NCI-H2107 (cell line): ENCODE measurements around the gene MAP3K15.

ENCODE experiments used
- DNase-seq: peaks from one replicate; lab custom pipeline; 2025; lab: John Stamatoyannopoulos, UW

Gene MAP3K15

GRCh38 chrX:19389227-19389845, 126.0 kb downstream of the MAP3K15 start:
- no peak for DNase-seq

GRCh38 chrX:19388741-19389140, 126.6 kb downstream of the MAP3K15 start:
- no peak for DNase-seq

GRCh38 chrX:19388064-19388679, 127.1 kb downstream of the MAP3K15 start:
- no peak for DNase-seq

- DNase-seq = no peak
These were observed 128.6 kb downstream of the MAP3K15 start for GRCh38 chrX:19386679-19387078.

GRCh38 chrX:19382555-19383145, 132.7 kb downstream of the MAP3K15 start:
- DNase-seq = peak; percentile 17

- DNase-seq = no peak
These were observed 134.0 kb downstream of the MAP3K15 start for GRCh38 chrX:19381326-19381725.

- no peak for DNase-seq
These were observed 137.5 kb downstream of the MAP3K15 start for GRCh38 chrX:19377799-19378198.

GRCh38 chrX:19375546-19375945, 139.8 kb downstream of the MAP3K15 start:
- DNase-seq = no peak

- no peak for DNase-seq
These were observed 141.9 kb downstream of the MAP3K15 start for GRCh38 chrX:19373351-19373891.

- no peak for DNase-seq
These were observed 142.6 kb downstream of the MAP3K15 start for GRCh38 chrX:19372547-19373331.

- peak; percentile 12 for DNase-seq
These were observed 143.2 kb downstream of the MAP3K15 start for GRCh38 chrX:19372170-19372546.

- no peak for DNase-seq
These were observed 145.2 kb downstream of the MAP3K15 start for GRCh38 chrX:19370061-19370460.

- DNase-seq = no peak
These were observed 146.7 kb downstream of the MAP3K15 start for GRCh38 chrX:19368576-19368975.

GRCh38 chrX:19361701-19362100, 153.6 kb downstream of the MAP3K15 start:
- no peak for DNase-seq

GRCh38 chrX:19360903-19361302, 154.4 kb downstream of the MAP3K15 start:
- no peak for DNase-seq

GRCh38 chrX:19358521-19358920, 156.8 kb downstream of the MAP3K15 start:
- no peak for DNase-seq

GRCh38 chrX:19354625-19355024, 160.7 kb downstream of the MAP3K15 start:
- DNase-seq = no peak

- no peak for DNase-seq
These were observed 164.3 kb downstream of the MAP3K15 start for GRCh38 chrX:19350941-19351384.

- no peak for DNase-seq
These were observed 166.0 kb downstream of the MAP3K15 start for GRCh38 chrX:19349264-19349663.

GRCh38 chrX:19347916-19348315, 167.4 kb downstream of the MAP3K15 start:
- DNase-seq = no peak

- DNase-seq = no peak
These were observed 170.6 kb downstream of the MAP3K15 start for GRCh38 chrX:19344661-19345060.
